HG03571 (cell line): ENCODE results near the gene THSD4.

Experiments used
- ATAC-seq: cut with Tn5 transposase; IDR thresholded peaks from one replicate; pipeline ENCODE4 v1.9.1; 2021; ENCODE audit not compliant: unreplicated experiment

The THSD4 gene

GRCh38 chr15:71219645-71220044 is 104.4 kb downstream of the THSD4 start:
- no peak for ATAC-seq

- ATAC-seq, result no peak
Observed at GRCh38 chr15:71220828-71221227, 105.6 kb downstream of the THSD4 start.

DNA sequence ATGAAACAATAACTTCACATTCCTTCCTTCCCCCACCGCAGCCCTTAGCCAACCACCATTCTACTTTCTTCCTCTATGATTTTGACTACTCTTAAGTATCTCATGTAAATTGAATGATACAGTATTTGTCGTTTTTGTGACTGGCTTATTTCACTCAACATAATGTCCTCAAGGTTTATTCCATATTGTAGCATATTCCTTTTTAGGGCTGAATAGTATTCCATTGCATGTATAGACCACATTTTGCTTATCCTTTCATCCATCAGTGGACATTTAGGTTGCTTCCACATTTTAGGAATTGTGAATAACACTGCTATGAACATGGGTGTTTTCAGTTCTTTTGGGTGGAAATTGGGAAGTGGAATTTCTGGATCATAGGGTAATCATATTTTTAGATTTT is 106.1 kb downstream of the THSD4 start:
- ATAC-seq, result no peak

GRCh38 chr15:71223516-71223915 is 108.2 kb downstream of the THSD4 start:
- ATAC-seq, result no peak

DNA sequence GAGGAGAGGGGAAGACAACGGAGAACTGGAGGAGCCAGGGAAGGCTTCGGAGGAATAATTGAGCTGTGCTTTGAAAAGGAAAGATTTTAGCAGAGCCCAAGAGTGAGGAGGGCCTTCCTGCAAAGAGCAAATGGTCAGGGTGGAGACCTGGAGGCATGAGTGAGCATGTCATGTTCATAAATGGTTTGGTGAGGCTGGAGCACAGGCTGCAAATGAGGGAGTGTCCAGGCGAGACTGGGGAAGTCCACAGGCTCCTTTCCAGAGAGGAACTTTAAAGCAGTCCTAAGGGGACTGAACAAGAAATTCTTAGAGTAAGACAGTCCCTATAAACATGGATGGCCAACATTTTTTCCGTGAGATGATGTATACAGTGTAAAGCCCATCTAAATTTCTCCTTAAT is 108.8 kb downstream of the THSD4 start:
- no peak for ATAC-seq

- ATAC-seq, result no peak
Observed at GRCh38 chr15:71225851-71226250, 110.6 kb downstream of the THSD4 start.

DNA sequence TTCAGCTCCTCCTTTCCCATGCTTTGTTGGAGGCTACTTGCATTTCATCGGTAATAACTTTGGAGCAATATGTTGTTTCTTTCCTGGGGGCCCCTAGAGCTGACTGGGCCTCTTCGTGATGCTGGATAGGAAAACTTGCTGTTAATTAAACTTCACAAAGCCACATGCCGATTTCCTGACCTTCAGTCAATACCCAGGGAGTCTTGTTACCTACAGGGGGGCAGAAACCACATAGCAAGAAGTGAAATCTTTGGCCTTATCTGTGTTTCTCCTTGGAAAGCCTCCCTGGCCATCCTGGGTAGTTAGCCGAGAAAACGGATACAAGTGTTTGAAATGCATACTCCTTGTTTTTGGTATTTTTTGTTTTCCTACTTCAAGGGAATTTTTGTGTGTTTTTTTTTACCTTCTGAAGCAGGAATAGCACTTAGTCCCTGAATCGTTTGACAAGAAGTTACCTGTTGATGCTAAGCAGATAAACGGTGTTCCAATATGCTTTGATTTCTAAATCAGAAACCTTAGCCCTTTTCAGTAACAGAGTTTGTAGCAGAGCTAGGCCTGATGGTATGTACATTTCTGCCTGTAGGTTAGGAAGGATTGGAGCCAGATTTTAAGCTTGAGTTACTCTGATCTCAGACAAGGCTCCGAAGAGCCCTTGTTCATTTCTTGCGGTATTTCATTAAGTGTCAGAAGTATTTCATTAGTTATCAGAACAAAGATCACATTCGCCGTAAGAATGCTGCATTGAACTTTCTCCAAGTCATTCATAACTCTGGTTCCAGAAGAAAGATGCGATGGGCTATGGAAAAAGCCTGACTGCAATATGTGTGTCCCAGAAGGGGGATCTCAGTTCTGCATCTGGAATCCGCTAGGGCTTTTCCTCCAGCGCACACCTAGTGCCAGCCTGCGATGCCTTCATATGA is 111.5 kb downstream of the THSD4 start:
- ATAC-seq, result no peak

DNA sequence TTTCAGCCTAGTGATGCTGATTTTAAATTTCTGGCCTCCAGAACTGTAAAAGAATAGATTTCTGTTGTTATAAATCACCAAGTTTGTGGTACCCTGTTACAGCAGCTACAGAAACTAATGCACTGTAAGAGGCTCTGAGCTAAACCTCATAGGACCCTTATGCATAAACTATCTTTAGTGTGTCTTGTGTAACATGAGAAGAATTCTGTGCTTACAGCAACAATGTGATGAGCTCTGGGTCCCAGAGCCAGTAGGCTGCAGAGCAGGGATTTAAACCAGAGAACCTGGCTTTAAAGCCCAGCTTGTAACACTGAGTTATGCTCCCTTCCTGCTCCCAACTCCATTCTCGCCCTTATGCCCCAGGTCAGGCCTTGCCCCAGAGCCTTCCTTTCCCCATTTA is 113.1 kb downstream of the THSD4 start:
- ATAC-seq, result no peak

DNA sequence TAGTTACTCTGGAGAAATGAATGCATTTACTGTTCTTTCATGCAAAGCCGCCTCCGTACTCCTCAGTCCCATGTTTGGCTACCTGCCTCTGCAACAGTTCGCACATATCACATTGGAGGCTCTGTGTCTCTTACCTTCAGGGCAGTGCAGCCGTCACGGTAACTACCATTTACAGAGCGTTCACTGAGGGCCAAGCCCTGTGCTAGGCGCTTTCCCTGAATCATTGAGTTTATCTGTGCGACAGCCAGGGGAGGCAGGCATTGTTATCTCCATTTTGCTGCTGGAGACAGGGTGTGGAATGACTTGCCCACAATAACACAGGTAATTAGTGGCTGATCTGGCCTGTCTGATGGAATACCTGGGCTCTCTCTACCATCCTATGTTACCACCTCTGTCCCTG is 115.0 kb downstream of the THSD4 start:
- ATAC-seq, result no peak

DNA sequence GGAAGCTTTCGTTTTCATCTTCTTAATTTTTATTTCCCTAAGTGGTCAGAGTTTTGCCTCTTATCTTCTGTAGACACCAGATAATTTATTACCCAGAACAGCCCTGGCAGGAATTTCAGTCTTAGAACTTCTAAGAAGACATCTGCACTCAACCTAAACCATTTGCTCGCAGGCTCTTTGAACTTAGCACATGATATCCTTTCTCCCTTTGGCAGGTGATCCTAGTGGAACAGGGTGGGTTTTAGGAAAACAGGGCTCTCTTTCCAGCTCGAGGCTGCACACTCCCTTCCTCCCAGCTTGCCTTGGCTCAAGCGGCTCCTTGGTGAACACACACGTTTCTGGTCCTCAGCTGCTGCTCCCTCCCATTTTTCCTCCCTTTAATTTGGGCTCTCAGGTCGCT is 116.5 kb downstream of the THSD4 start:
- ATAC-seq, result no peak

DNA sequence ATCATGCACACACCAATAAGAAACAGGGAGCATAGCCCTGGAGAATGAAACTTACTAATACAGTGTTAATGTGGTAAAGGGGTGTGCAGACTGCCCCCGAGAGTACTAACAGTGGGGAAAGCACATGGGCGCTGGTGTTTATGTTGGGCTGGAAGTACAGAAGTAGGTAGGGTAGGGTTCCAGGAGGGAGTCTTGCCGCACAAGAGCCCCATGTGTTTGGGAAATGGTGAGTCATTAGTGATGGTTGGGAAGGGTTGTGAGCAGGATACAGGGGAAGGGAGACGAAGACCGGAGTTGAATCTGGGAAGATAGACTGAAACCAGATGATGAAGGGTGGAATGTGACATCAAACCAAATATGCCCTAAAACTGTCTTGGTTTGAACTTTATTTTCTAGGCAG is 117.1 kb downstream of the THSD4 start:
- no peak for ATAC-seq

- no peak for ATAC-seq
Observed at GRCh38 chr15:71237456-71238188, 122.4 kb downstream of the THSD4 start.

- no peak for ATAC-seq
Observed at GRCh38 chr15:71238926-71239325, 123.7 kb downstream of the THSD4 start.

- no peak for ATAC-seq
Observed at GRCh38 chr15:71239592-71240364, 124.5 kb downstream of the THSD4 start.

- ATAC-seq, result no peak
Observed at GRCh38 chr15:71242292-71242691, 127.0 kb downstream of the THSD4 start.

GRCh38 chr15:71244250-71244649 is 129.0 kb downstream of the THSD4 start:
- ATAC-seq, result no peak

- ATAC-seq, result no peak
Observed at GRCh38 chr15:71245588-71245987, 130.3 kb downstream of the THSD4 start.

- ATAC-seq, result no peak
Observed at GRCh38 chr15:71248386-71248785, 133.1 kb downstream of the THSD4 start.

DNA sequence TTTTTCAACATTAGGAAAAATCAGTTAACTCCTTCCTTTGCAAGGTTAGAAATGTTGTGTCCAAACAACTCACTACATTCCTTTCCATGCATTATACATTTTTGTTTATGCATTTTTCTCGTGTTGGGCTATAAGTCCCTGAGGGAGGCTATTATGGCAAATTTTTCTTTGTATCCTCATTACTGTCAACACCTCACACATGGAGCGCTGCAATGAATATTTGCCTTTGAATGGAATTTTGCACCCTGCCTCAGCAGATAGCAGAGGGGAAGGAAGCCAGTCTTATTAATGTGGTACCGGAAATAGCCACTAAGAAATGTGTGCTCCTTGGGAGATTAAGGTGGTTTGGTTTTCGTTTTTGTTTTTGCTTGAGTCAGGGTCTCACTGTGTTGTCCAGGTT is 134.7 kb downstream of the THSD4 start:
- no peak for ATAC-seq

DNA sequence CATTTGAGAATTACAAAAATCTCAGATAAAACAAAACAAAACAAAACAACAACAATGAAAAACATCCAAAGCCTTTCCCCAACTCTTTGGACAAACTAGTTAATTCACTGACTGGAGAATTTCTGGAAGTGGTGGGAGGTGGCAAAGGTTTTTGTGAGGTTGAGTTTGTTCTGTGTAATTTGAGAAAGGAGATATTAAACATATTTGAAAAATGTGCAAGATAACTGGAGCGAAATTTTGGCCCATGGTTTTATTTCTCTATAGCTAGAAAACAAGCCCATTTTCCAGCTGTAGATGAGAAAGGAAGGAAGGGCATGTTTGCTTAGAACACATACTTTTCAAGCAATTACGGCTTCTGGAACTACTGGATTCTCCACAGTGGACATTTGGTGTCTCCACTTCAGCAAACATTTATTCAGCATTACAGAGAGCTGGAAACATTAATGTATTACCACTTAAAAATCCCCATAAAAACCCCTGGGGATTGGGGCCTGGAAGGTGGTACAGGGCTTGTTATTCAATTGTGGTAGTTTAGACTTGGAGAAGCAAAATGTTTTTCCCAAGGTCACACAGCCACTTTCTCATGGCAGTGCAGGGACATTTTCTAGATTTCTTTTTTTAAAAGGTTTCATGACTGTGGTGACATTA is 135.8 kb downstream of the THSD4 start:
- no peak for ATAC-seq

DNA sequence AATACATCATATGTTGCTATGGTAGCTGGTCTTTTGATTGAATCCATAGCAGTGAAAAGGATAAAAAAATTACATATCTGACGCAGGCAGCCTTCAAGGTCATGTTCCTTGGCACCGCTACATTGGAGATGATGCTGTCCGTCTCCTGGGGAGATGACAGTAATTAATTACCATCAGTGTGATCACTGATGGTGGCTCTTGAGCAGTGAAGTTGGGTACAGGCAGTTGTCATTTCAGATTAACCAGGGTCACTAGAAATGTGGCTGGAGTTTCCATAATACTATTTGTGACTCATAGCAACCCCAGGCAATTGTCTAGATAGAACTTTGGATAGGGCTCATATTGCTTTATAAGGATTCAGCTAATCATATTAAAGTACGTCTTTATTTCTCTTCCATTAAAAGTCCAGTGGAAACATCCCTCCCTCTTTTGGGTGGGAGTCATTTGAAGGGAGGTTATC is 136.3 kb downstream of the THSD4 start:
- no peak for ATAC-seq
